ENCODE data around the gene KIAA0753. TPM values are rescaled to one million over a fixed set of nuclear protein-coding genes. Genes with fewer than 3 reads are reported as not detected.

KIAA0753 gene
- total and polyA plus RNA-seq, 2 of the 8 experiments (the other 6 are each of a cell fraction or from before 2014, with no cell fraction given), result 5.0 to 27.1 TPM

DNA sequence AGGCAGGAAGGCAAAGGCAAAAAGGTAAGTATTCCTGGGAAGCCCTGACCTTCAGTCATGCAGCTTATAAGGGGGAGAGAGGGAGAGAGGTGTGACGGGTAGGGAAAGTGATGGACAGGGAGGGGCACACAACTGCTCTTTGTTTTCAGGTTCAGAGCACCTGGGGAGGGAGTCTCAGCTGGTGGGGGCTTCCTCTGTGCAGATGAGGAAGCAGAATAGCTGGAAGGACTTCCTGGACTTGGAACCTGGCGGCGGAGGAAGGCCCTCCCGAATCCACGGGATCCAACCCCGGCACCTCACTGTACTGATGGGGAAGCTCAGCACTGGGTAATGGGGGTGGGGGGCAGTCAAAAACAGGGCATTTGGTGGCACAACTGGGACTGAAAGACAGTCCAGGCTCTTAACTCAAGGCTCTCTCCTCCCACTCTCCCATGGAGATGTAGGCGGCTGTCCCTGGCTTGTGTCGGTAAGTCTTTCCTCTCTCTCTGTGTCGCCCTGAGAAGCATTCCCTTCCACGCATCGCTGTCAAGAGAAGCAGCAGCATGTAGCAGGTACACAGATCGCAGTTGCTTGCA is 72.2 kb downstream of the KIAA0753 start:
- H2BK12ac ChIP-seq (ENCODE audit: low read depth, low read length), result 0 out of 2 replicates have a peak overlapping the region, but pooled peaks have one; percentile 60
- WGBS, 2 experiments (ENCODE audit: extremely low coverage in 1 of 2, insufficient coverage in 1 of 2, insufficient read length in 1 of 2, insufficient replicate concordance in 2 of 2, low coverage in 1 of 2, low lambda C conversion rate in 2 of 2, missing lambda C conversion rate in 1 of 2), result 87% methylated on average over 12 of the region's 12 CpGs; no CpG with 5 or more reads in 1 of the 2 experiments
- CTCF ChIA-PET (ENCODE audit: partially characterized antibody), result interaction anchor here (1.3 to 2.0 kb wide), 2 partner anchors 10 to 129 kb away, joined by 3 to 5 read pairs; no protein-coding TSS in a partner anchor
- TF ChIP-seq EZH2 (IDR thresholded peaks at IDR 0.05; ENCODE audit: low read depth, low read length, severe bottlenecking) (no peak), POLR2A (IDR thresholded peaks at IDR 0.05; ENCODE audit: control extremely low read depth in 1 of 2, low read depth in 2 of 2, low read length in 2 of 2) (no peak), SIN3A (conservative IDR thresholded peaks at IDR 0.05 in 1 of 2, IDR thresholded peaks at IDR 0.05 in 1 of 2; ENCODE audit: low read depth in 1 of 2, low read length in 2 of 2) (no peak), SIX5 (IDR thresholded peaks at IDR 0.05; ENCODE audit: low read depth, low read length) (no peak), TAF1 (IDR thresholded peaks at IDR 0.05; ENCODE audit: low read depth, low read length) (no peak), BACH1 (IDR thresholded peaks at IDR 0.05; ENCODE audit: low read length) (no peak), KDM4A (IDR thresholded peaks at IDR 0.05; ENCODE audit: low read depth, low read length, severe bottlenecking) (no peak), ZNF274 (IDR thresholded peaks at IDR 0.05; ENCODE audit: borderline replicate concordance, extremely low read depth, low read length) (no peak)
- TF ChIP-seq, protein P1, sequence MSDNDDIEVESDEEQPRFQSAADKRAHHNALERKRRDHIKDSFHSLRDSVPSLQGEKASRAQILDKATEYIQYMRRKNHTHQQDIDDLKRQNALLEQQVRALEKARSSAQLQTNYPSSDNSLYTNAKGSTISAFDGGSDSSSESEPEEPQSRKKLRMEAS (IDR thresholded peaks at IDR 0.05), result no peak
- TF ChIP-seq, protein P2, sequence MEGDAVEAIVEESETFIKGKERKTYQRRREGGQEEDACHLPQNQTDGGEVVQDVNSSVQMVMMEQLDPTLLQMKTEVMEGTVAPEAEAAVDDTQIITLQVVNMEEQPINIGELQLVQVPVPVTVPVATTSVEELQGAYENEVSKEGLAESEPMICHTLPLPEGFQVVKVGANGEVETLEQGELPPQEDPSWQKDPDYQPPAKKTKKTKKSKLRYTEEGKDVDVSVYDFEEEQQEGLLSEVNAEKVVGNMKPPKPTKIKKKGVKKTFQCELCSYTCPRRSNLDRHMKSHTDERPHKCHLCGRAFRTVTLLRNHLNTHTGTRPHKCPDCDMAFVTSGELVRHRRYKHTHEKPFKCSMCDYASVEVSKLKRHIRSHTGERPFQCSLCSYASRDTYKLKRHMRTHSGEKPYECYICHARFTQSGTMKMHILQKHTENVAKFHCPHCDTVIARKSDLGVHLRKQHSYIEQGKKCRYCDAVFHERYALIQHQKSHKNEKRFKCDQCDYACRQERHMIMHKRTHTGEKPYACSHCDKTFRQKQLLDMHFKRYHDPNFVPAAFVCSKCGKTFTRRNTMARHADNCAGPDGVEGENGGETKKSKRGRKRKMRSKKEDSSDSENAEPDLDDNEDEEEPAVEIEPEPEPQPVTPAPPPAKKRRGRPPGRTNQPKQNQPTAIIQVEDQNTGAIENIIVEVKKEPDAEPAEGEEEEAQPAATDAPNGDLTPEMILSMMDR (IDR thresholded peaks at IDR 0.05; ENCODE audit: control extremely low read depth in 1 of 3, insufficient read depth in 1 of 3, low read depth in 1 of 3, low read length in 3 of 3), result no peak

More for the DNA sequence above, 72.2 kb downstream of the KIAA0753 start:
- peak overlapping the region; percentile 59 for H4K91ac ChIP-seq (replicated peaks; ENCODE audit: insufficient read length, low read length)
- no peak overlapping the region for H3K4ac ChIP-seq (replicated peaks; ENCODE audit: insufficient read length, low read depth, low read length)
- peak overlapping the region; percentile 62; the same call in 1 of the 2 replicates for H2BK20ac ChIP-seq (ENCODE audit: low read length)
- no peaks in the 10 kb centered on the region for H3K27me3 ChIP-seq (replicated peaks in 1 of 4; ENCODE audit: control insufficient read depth in 3 of 4, extremely low read depth in 1 of 4, insufficient read depth in 3 of 4, low read length in 3 of 4)
- no peak overlapping the region for H3K4me3 ChIP-seq (ENCODE audit: extremely low read depth in 1 of 4, insufficient read depth in 2 of 4, low read depth in 3 of 4, low read length in 4 of 4)
- no peak overlapping the region for H4K5ac ChIP-seq (ENCODE audit: insufficient read length, low read depth, low read length)
- H2AFZ ChIP-seq (ENCODE audit: low read length), result no peak overlapping the region
- H3K23ac ChIP-seq (ENCODE audit: insufficient read length), result no peak overlapping the region
- H3K27ac ChIP-seq (ENCODE audit: low read depth, low read length), result no peak overlapping the region
- H2AK5ac ChIP-seq (ENCODE audit: low read depth, low read length), result no peak overlapping the region
- no peaks in the 10 kb centered on the region for H4K20me1 ChIP-seq (replicated peaks in 1 of 2; ENCODE audit: control insufficient read depth in 1 of 2, insufficient read depth in 2 of 2, low read length in 2 of 2)
- H3K79me2 ChIP-seq (ENCODE audit: control insufficient read depth in 1 of 2, insufficient read depth in 2 of 2, low read length in 2 of 2), result no peaks in the 10 kb centered on the region
- peaks cover 6 to 15% (median 8%) of the 10 kb centered on the region in 4 experiments for H3K4me1 ChIP-seq (replicated peaks in 1 of 4; ENCODE audit: control insufficient read depth in 3 of 4, insufficient read depth in 4 of 4, low read length in 3 of 4)
- no peak overlapping the region; a peak in 1 of 7 replicates for H3K9ac ChIP-seq (replicated peaks in 1 of 4; ENCODE audit: extremely low read depth in 1 of 4, low read depth in 3 of 4, low read length in 3 of 4)
- 0 out of 2 replicates have a peak overlapping the region, but pooled peaks have one; percentile 31 for H2BK5ac ChIP-seq (ENCODE audit: low read depth, low read length)
- 0 out of 2 replicates have a peak overlapping the region, but pooled peaks have one; percentile 1 for H3K18ac ChIP-seq (ENCODE audit: extremely low read depth, low read length)
- peak overlapping the region; percentile 14 to 30; a peak in 2 of 4 replicates for H3K4me2 ChIP-seq (ENCODE audit: insufficient read depth in 1 of 2, low read depth in 2 of 2, low read length in 2 of 2)
- H3K56ac ChIP-seq (replicated peaks; ENCODE audit: insufficient read length, low read depth, low read length), result no peak overlapping the region
- DNase-seq (ENCODE audit: low read depth in 1 of 2, low spot score in 2 of 2), result peak in 1 of 2 experiments; percentile 45
- H3K36me3 ChIP-seq (ENCODE audit: control insufficient read depth in 2 of 4, insufficient read depth in 4 of 4, low read length in 3 of 4), result no peaks in the 10 kb centered on the region; a peak in 1 of 8 replicates
- H3K79me1 ChIP-seq (ENCODE audit: low read depth, low read length), result no peaks in the 10 kb centered on the region
- no peaks in the 10 kb centered on the region for H3K23me2 ChIP-seq (ENCODE audit: low read depth, low read length)
- FAIRE-seq, result no peak
- POLR2A ChIA-PET (ENCODE audit: partially characterized antibody), result interaction anchor here (1.2 kb wide), 2 partner anchors 10 to 11 kb away, joined by 3 to 5 read pairs; no protein-coding TSS in a partner anchor
- H3K14ac ChIP-seq (ENCODE audit: insufficient read length), result no peak overlapping the region
- 0 out of 2 replicates have a peak overlapping the region, but pooled peaks have one; percentile 19 for H2BK15ac ChIP-seq (ENCODE audit: low read length)
- no peak overlapping the region for H2BK120ac ChIP-seq (replicated peaks; ENCODE audit: low read depth, low read length)
- no peaks in the 10 kb centered on the region for H3K9me3 ChIP-seq (ENCODE audit: insufficient read depth in 2 of 2, low read depth in 1 of 2, low read length in 1 of 2)
- H4K8ac ChIP-seq (ENCODE audit: extremely low read depth, insufficient read depth, low read length), result peak overlapping the region; percentile 86
